GM19193 (cell line): Measurements from ENCODE around the gene CCDC107.

ENCODE experiments used
- POLR2A ChIP-seq: IDR thresholded peaks from 4 replicates; pipeline ENCODE4 v1.6.1; 2011; ENCODE audit not compliant: insufficient read depth, insufficient read length; ENCODE audit errors: extremely low read depth

The CCDC107 gene

DNA sequence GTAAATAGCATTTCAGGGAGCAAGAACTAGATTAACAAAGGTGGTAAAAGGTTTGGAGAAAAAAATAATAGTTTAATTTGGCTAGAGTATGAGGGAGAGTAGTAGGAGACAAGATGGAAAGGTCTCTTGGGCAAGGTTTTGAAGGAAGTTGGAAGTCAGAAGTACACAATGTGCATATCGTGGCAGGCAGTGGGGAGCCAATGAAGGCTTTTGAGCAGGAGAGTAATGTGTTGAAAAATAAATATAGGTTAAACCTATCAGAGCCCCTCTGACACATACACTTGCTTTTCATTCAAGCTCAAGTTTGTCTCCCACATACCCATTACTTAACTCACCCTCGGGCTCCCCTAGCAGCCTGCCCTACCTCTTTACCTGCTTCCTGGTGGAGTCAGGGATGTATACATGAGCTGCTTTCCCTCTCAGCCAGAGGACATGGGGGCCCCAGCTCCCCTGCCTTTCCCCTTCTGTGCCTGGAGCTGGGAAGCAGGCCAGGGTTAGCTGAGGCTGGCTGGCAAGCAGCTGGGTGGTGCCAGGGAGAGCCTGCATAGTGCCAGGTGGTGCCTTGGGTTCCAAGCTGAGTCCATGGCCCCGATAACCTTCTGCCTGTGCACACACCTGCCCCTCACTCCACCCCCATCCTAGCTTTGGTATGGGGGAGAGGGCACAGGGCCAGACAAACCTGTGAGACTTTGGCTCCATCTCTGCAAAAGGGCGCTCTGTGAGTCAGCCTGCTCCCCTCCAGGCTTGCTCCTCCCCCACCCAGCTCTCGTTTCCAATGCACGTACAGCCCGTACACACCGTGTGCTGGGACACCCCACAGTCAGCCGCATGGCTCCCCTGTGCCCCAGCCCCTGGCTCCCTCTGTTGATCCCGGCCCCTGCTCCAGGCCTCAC is 15.3 kb downstream of the CCDC107 start, which contains the start of gene CA9:
Gene CA9, plus strand, starts transcription at position 797 of the 893 bp plus-strand sequence. Its CDS starts 32 bp downstream, at position 829.
- no peak for TF ChIP-seq POLR2A

DNA sequence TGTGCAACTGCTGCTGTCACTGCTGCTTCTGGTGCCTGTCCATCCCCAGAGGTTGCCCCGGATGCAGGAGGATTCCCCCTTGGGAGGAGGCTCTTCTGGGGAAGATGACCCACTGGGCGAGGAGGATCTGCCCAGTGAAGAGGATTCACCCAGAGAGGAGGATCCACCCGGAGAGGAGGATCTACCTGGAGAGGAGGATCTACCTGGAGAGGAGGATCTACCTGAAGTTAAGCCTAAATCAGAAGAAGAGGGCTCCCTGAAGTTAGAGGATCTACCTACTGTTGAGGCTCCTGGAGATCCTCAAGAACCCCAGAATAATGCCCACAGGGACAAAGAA is 15.9 kb downstream of the CCDC107 start:
- no peak for TF ChIP-seq POLR2A

DNA sequence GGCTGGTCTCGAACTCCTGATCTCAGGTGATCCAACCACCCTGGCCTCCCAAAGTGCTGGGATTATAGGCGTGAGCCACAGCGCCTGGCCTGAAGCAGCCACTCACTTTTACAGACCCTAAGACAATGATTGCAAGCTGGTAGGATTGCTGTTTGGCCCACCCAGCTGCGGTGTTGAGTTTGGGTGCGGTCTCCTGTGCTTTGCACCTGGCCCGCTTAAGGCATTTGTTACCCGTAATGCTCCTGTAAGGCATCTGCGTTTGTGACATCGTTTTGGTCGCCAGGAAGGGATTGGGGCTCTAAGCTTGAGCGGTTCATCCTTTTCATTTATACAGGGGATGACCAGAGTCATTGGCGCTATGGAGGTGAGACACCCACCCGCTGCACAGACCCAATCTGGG is 17.1 kb downstream of the CCDC107 start:
- TF ChIP-seq POLR2A: no peak

DNA sequence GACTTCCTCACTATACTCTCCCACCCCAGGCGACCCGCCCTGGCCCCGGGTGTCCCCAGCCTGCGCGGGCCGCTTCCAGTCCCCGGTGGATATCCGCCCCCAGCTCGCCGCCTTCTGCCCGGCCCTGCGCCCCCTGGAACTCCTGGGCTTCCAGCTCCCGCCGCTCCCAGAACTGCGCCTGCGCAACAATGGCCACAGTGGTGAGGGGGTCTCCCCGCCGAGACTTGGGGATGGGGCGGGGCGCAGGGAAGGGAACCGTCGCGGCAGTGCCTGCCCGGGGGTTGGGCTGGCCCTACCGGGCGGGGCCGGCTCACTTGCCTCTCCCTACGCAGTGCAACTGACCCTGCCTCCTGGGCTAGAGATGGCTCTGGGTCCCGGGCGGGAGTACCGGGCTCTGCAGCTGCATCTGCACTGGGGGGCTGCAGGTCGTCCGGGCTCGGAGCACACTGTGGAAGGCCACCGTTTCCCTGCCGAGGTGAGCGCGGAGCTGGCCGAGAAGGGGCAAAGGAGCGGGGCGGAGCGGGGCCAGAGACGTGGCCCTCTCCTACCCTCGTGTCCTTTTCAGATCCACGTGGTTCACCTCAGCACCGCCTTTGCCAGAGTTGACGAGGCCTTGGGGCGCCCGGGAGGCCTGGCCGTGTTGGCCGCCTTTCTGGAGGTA is 17.8 kb downstream of the CCDC107 start:
- TF ChIP-seq POLR2A: no peak

GRCh38 chr9:35679091-35679490 is 21.0 kb downstream of the CCDC107 start:
- TF ChIP-seq POLR2A: no peak

GRCh38 chr9:35679766-35680330 is 21.8 kb downstream of the CCDC107 start:
- TF ChIP-seq POLR2A: no peak

DNA sequence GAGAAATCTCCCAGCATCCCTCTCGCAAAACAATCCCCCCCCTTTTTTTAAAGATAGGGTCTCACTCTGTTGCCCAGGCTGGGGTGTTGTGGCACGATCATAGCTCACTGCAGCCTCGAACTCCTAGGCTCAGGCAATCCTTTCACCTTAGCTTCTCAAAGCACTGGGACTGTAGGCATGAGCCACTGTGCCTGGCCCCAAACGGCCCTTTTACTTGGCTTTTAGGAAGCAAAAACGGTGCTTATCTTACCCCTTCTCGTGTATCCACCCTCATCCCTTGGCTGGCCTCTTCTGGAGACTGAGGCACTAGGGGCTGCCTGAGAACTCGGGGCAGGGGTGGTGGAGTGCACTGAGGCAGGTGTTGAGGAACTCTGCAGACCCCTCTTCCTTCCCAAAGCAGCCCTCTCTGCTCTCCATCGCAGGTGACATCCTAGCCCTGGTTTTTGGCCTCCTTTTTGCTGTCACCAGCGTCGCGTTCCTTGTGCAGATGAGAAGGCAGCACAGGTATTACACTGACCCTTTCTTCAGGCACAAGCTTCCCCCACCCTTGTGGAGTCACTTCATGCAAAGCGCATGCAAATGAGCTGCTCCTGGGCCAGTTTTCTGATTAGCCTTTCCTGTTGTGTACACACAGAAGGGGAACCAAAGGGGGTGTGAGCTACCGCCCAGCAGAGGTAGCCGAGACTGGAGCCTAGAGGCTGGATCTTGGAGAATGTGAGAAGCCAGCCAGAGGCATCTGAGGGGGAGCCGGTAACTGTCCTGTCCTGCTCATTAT is 22.4 kb downstream of the CCDC107 start:
- no peak for TF ChIP-seq POLR2A

DNA sequence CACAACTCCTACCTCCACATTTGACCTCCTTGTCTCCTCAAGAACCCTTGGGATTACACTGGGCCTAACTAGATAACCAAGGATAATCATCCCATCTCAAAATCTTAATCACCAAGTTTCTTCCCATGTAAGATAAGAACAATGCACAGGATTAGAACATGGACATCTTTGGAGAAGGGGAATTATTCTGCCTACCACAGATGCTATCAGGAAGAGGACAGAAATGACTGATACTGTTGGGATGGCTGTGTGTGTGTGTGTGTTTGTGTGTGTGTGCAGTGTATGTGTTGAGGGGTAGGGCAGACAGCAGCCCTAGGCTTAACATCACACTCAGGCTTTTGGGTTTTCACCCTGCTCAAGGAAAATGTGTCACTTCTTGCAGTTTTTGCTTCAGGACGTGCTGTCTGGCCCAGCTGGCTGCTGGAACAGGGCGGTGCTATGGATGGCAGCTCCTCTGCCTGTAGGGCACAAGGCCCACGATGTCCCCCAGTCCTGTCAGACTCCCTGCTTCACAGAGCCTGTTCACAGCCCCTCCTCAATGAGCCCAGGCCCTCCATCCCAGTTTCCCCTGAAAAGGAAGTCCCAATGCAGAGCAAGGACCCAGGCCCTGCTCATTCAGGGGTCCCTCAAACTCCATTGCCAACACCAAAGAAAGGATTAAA is 23.4 kb downstream of the CCDC107 start:
- TF ChIP-seq POLR2A: no peak

GRCh38 chr9:35682051-35682450 is 24.0 kb downstream of the CCDC107 start:
- TF ChIP-seq POLR2A: no peak

GRCh38 chr9:35682520-35683315 is 24.6 kb downstream of the CCDC107 start:
- TF ChIP-seq POLR2A: no peak

- no peak for TF ChIP-seq POLR2A
Observed at GRCh38 chr9:35683323-35683722, 25.2 kb downstream of the CCDC107 start.

- no peak for TF ChIP-seq POLR2A
Observed at GRCh38 chr9:35684921-35685320, 26.8 kb downstream of the CCDC107 start.

- TF ChIP-seq POLR2A: no peak
Observed at GRCh38 chr9:35685506-35685905, 27.4 kb downstream of the CCDC107 start.
